HEK293 (cell line): ENCODE results near the gene DMWD.

Experiments
- CTCF ChIP-seq: fragments of 450-650 bp; formaldehyde crosslinking; IDR thresholded peaks from 2 replicates; pipeline ENCODE4 v1.5.1; 2016; ENCODE audit warnings: missing biosample characterization, missing genetic modification characterization
- MYNN ChIP-seq: fragments of 450-650 bp; formaldehyde crosslinking; IDR thresholded peaks from 2 replicates; pipeline ENCODE4 v1.5.1; 2016; ENCODE audit warnings: missing biosample characterization, missing genetic modification characterization, borderline replicate concordance
- PRDM1 ChIP-seq: fragments of 450-650 bp; formaldehyde crosslinking; IDR thresholded peaks from 2 replicates; pipeline ENCODE4; 2016; ENCODE audit warnings: missing biosample characterization, missing genetic modification characterization
- ZBTB21 ChIP-seq: fragments of 450-650 bp; formaldehyde crosslinking; IDR thresholded peaks from 2 replicates; pipeline ENCODE4 v1.5.1; 2017; ENCODE audit warnings: missing biosample characterization, missing genetic modification characterization
- ZBTB7A ChIP-seq: fragments of 450-650 bp; formaldehyde crosslinking; IDR thresholded peaks from 2 replicates; pipeline ENCODE4 v1.5.1; 2016; ENCODE audit warnings: low read depth, missing biosample characterization, missing genetic modification characterization
- ZNF121 ChIP-seq: fragments of 450-650 bp; formaldehyde crosslinking; IDR thresholded peaks from 2 replicates; pipeline ENCODE4 v1.5.1; 2016; ENCODE audit warnings: missing biosample characterization, missing genetic modification characterization
- ZNF324 ChIP-seq: fragments of 450-650 bp; formaldehyde crosslinking; IDR thresholded peaks from 2 replicates; pipeline ENCODE4 v1.5.1; 2016; ENCODE audit warnings: missing biosample characterization, missing genetic modification characterization
- ZNF416 ChIP-seq: fragments of 450-650 bp; formaldehyde crosslinking; IDR thresholded peaks from 2 replicates; pipeline ENCODE4 v1.5.1; 2016; ENCODE audit warnings: missing biosample characterization, missing genetic modification characterization
- ZNF654 ChIP-seq: fragments of 450-650 bp; formaldehyde crosslinking; IDR thresholded peaks from 2 replicates; pipeline ENCODE4 v1.5.1; 2016; ENCODE audit warnings: low read depth, missing biosample characterization, missing genetic modification characterization
- ZNF670 ChIP-seq: fragments of 450-650 bp; formaldehyde crosslinking; IDR thresholded peaks from 2 replicates; pipeline ENCODE4 v1.5.1; 2016; ENCODE audit warnings: missing biosample characterization, missing genetic modification characterization, low read depth

DNA sequence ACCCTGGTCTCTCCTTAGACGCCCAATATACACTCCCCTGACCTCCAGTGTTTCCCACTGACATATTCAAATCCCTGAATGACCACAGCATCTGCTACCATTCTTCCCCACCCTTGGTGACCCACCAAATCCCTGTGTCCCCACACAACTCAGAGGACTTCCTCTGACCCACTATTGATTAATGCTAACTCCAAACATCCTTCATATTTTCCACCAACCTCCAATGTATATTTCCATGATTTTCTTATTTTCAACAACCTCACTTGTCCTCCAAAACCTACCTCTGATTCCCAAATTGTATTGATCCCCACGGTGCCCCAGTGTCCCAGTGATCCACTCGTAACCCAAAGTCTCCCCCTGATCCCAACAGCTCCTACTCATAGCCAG is 526 bp upstream of the DMWD start:
- no peak for TF ChIP-seq ZBTB21 (tag by site-specific recombination)
- TF ChIP-seq CTCF: no peak
- no peak for TF ChIP-seq ZNF416 (tag by site-specific recombination)
- TF ChIP-seq ZNF670 (tag by site-specific recombination): no peak
- TF ChIP-seq ZNF324 (tag by site-specific recombination): no peak
- no peak for TF ChIP-seq PRDM1 (tag by site-specific recombination)
- TF ChIP-seq ZNF654: no peak
- TF ChIP-seq ZBTB7A (tag by site-specific recombination): no peak
- TF ChIP-seq ZNF121 (tag by site-specific recombination): no peak
- no peak for TF ChIP-seq MYNN (tag by site-specific recombination)
